Measurements from ENCODE around the gene PEX7. TPM values are rescaled to one million over a fixed set of nuclear protein-coding genes. Genes with fewer than 3 reads are reported as not detected.
"Not testable (repeated sequence)": the region's sequence is repeated elsewhere in the genome, so short reads cannot be mapped to it uniquely, and the experiment has no call there.

PEX7 gene
- total RNA-seq, 8 experiments from 2014 or later = 5.0 to 5.8 (median 5.5) TPM

DNA sequence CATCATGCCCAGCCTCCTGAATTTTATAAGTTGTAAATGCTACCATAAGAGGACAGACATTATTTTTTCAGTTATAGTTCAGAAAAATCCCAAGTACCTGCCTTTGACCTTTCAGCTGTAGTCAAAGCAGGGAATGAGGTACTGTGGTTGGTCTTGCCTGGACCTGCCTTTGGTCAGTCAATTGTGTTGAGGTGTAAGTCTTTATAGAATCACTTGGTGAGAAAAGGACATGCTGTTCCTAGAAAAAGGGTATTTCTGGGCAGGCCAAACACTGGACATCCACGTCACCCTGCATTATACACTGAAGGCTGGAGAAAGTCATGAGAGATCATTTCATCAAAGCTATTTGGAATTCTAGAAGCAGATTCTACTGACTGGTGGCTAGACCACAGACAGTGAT lies 40.3 kb downstream of the PEX7 start:
- in situ Hi-C loops (cut with MboI; ENCODE audit: low pct_unique_long_range_greater_than_20kb in 2 of 9, low sequenced_read_pairs in 9 of 9, unreplicated experiment in 9 of 9) = no loop called here
- H3K4me3 ChIP-seq = no peak overlapping the region
- WGBS, 10 experiments = 70 to 100% (median 100%) methylated on average over 1 of the region's 1 CpG; no CpG with 5 or more reads in 4 of the 10 experiments

DNA sequence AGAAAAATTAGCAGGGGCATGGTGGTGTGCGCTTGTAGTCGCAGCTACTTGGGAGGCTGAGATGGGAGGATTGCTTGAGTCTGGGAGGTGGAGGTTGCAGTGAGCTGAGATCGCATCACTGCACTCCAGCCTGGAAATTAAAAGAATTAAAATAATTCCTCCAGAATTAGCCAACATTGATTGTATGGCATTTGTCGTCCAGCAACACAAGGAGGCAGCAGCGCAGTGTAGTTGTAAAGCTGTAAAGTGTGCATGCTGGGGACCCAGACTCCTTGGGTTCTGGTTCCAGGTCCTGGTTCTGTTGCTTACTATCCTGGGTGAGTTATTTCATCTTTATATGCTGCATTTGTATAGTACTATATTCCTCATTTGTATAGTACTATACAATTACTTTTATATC lies 41.4 kb downstream of the PEX7 start:
- 90 to 100% (median 94%) methylated on average over 1 to 5 of the region's 5 CpGs; no CpG with 5 or more reads in 3 of the 10 experiments for WGBS, 10 experiments
- Histone ChIP-seq H3K27ac (no peak overlapping the region), H3K4me1 (replicated peaks in 1 of 2) (no peaks in the 10 kb centered on the region), H3K4me3 (no peak overlapping the region)
- in situ Hi-C loops (cut with MboI; ENCODE audit: low pct_unique_long_range_greater_than_20kb in 2 of 9, low sequenced_read_pairs in 9 of 9, unreplicated experiment in 9 of 9) = no loop called here
- ATAC-seq (replicated peaks in 6 of 8) = no peak

More for the DNA sequence above, 40.3 kb downstream of the PEX7 start:
- Histone ChIP-seq H3K27ac (no peak overlapping the region), H3K4me1 (replicated peaks in 1 of 2) (no peaks in the 10 kb centered on the region)
- ATAC-seq (replicated peaks in 6 of 8) = no peak

DNA sequence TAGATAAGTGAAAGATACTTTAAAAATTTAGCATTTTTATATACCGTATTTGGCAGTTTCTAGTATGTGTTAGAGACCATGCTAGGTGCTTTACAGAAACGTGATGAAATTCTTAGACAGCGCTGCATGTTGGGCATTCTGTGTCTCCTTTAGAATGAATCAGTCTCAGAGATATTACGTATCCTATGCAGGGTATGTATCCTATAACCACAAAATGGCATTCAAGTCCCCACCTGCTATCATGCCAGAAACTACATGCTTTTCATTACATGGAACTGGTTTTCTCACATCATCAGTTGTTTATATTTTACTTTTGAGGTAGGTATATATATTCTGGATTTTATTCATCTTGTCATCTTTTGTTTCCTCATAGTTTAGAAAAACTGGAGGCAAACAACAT lies 42.3 kb downstream of the PEX7 start:
- in situ Hi-C loops (cut with MboI; ENCODE audit: low pct_unique_long_range_greater_than_20kb in 2 of 9, low sequenced_read_pairs in 9 of 9, unreplicated experiment in 9 of 9) = no loop called here
- no peak overlapping the region for H3K4me3 ChIP-seq
- 84 to 100% (median 93%) methylated on average over 1 to 4 of the region's 4 CpGs; no CpG with 5 or more reads in 1 of the 10 experiments for WGBS, 10 experiments
- no peak for ATAC-seq (replicated peaks in 6 of 8)
- H3K27ac ChIP-seq = no peak overlapping the region
- no peaks in the 10 kb centered on the region for H3K4me1 ChIP-seq (replicated peaks in 1 of 2)

DNA sequence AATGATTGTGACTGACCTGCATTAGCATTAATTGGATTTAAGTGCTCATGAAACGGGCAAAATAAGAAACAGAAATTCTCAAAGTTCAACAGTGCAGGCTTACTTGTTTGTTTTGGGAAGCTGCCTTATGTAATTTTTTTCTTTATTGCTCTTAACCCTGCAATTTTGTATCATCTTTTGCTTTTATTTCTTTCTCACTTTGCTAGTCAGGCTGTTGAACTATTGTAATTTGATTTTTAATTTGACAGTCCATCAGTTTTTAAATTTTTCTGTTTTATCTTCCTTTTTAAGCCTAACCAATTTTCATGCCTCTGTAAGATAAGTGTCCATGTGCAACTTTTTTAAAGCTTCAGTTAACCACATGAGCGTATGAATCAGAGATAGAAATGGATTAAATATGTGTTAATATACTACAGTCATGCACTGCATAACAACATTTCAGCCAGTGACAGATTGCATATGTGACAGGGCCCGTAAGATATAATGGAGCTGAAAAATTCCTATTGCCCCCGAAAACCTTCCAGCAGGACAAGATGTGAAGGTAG lies 44.6 kb downstream of the PEX7 start:
- ATAC-seq (replicated peaks in 6 of 8) = no peak
- H3K4me3 ChIP-seq = no peak overlapping the region
- in situ Hi-C loops (cut with MboI; ENCODE audit: low pct_unique_long_range_greater_than_20kb in 2 of 9, low sequenced_read_pairs in 9 of 9, unreplicated experiment in 9 of 9) = no loop called here
- 48 to 100% (median 88%) methylated on average over 1 to 4 of the region's 4 CpGs for WGBS, 10 experiments
- no peaks in the 10 kb centered on the region for H3K4me1 ChIP-seq (replicated peaks in 1 of 2)
- H3K27ac ChIP-seq = no peak overlapping the region

DNA sequence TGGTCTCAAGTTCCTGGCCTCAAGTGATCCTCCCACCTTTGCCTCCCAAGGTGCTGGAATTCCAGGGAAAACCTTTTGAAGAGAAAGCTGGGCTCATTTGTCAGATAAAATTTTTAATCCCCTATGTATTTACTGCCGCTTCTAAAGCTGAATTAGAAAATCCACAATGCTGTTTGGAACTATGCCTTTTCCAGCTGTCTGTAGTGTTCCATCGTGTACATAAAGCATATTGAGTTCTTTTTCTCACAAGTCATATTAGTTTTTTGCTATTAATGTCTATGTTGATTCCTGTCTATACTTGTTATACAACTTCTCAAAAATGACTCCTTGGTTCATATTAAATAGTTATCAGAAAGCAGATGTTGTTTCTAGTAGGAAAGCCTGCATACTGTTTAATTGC lies 47.1 kb downstream of the PEX7 start:
- H3K4me3 ChIP-seq = no peak overlapping the region
- H3K4me1 ChIP-seq (replicated peaks in 1 of 2) = no peaks in the 10 kb centered on the region
- in situ Hi-C loops (cut with MboI; ENCODE audit: low pct_unique_long_range_greater_than_20kb in 2 of 9, low sequenced_read_pairs in 9 of 9, unreplicated experiment in 9 of 9) = no loop called here
- no peak overlapping the region for H3K27ac ChIP-seq
- 57 to 100% (median 91%) methylated on average over 1 to 2 of the region's 2 CpGs; no CpG with 5 or more reads in 2 of the 10 experiments for WGBS, 10 experiments
- ATAC-seq (replicated peaks in 6 of 8) = no peak

DNA sequence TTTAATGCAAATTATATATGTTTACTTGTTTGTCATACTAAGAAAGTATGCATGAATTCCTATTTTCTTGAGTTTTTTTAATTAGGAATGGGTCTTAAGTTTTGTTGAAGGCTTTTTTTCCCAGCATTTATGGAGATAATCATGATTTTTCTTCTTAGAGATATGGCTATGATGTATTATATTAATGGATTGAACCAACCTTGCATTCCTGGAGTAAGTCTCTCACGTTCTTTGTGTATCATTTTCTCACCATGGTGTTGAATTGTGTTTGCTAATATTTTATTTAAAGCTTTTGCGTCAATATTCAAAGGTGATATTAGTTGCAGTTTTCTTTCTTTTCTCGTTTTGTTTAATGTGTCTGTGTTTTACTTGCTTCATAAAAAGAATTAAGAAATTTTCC lies 51.4 kb downstream of the PEX7 start:
- Histone ChIP-seq H3K4me1 (replicated peaks in 1 of 2) (no peaks in the 10 kb centered on the region), H3K27ac (no peak overlapping the region), H3K4me3 (no peak overlapping the region)
- in situ Hi-C loops (cut with MboI; ENCODE audit: low pct_unique_long_range_greater_than_20kb in 2 of 9, low sequenced_read_pairs in 9 of 9, unreplicated experiment in 9 of 9) = no loop called here
- no peak for ATAC-seq (replicated peaks in 6 of 8)
- WGBS, 10 experiments = 68 to 100% (median 90%) methylated on average over 2 to 3 of the region's 3 CpGs

DNA sequence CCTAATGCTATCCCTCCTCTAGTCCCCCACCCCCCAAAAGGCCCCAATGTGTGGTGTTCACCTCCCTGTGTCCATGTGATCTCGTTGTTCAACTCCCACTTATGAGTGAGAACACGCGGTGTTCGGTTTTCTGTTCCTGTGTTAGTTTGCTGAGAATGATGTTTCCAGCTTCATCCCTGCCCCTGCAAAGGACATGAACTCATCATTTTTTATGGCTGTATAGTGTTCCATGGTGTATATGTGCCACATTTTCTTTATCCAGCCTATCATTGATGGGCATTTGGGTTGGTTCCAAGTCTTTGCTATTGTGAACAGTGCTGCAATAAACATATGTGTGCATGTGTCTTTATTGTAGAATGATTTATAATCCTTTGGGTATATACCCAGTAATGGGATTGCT lies 54.1 kb downstream of the PEX7 start:
- no CpG with 5 or more reads among the region's 4 CpGs for WGBS, 10 experiments
- H3K4me1 ChIP-seq (replicated peaks in 1 of 2); H3K27ac ChIP-seq; H3K4me3 ChIP-seq; in situ Hi-C loops (cut with MboI; ENCODE audit: low pct_unique_long_range_greater_than_20kb in 2 of 9, low sequenced_read_pairs in 9 of 9, unreplicated experiment in 9 of 9); ATAC-seq (replicated peaks in 6 of 8): not testable (repeated sequence)

DNA sequence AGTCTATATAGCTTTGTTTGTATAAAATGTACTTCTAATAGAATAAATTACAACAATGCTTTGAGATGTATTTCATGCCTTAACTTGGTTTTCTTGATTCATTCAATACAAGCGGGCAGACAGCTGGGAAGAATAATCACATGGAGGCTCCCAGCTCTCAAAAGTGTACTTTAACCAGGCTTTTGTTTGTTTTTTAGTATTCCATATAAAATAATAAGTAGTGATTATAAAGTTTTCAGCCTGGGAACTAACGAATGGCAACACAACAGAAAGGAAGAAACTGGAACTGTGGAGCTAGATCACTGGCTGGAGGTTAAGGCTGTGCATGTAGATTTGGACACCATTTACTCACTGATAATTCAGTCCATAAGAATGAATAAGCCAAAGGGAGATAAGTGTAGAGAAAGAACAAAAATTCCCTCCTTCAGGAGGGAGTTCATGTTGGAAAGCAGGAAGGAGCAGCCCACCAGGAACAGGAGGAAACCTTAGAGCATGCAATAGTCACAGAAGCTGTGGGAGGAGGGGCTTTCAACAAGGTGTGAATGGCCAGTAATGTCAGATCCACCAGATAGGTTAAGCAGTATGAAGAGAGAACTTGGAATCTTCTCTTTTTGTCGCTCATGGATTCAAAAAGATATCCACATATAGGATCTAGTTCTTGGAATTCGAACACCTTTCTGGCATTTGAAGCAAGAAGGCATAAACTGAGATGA lies 58.5 kb downstream of the PEX7 start:
- Histone ChIP-seq H3K4me1 (replicated peaks in 1 of 2) (no peaks in the 10 kb centered on the region), H3K27ac (no peak overlapping the region)
- 64 to 100% (median 88%) methylated on average over 1 to 4 of the region's 4 CpGs for WGBS, 10 experiments

DNA sequence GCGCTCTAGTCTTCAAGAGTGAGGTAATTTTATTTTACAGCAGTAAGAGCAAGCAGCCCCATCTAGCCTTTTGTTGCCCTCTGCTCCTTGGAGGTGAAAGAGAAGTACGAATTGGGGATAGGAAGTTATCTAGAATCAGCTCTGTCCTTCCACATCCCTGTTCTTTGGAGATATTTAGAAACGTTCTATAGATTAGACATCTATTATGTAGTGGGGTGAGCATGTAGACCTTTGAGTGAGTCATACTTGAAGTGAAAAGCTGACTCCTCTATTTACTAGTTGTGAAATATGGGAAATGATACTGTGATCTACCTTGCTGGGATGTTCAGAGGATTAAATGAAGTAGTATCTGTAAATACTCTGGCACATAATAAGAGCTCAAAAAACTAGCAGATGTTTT lies 63.7 kb downstream of the PEX7 start:
- Histone ChIP-seq H3K27ac (no peak overlapping the region), H3K4me1 (replicated peaks in 1 of 2) (no peaks in the 10 kb centered on the region), H3K4me3 (no peak overlapping the region)
- 80 to 100% (median 94%) methylated on average over 1 to 3 of the region's 3 CpGs; no CpG with 5 or more reads in 2 of the 10 experiments for WGBS, 10 experiments
- in situ Hi-C loops (cut with MboI; ENCODE audit: low pct_unique_long_range_greater_than_20kb in 2 of 9, low sequenced_read_pairs in 9 of 9, unreplicated experiment in 9 of 9) = no loop called here
- ATAC-seq (replicated peaks in 6 of 8) = no peak

More for the DNA sequence above, 58.5 kb downstream of the PEX7 start:
- in situ Hi-C loops (cut with MboI; ENCODE audit: low pct_unique_long_range_greater_than_20kb in 2 of 9, low sequenced_read_pairs in 9 of 9, unreplicated experiment in 9 of 9) = no loop called here
- no peak overlapping the region for H3K4me3 ChIP-seq
- ATAC-seq (replicated peaks in 6 of 8) = no peak

DNA sequence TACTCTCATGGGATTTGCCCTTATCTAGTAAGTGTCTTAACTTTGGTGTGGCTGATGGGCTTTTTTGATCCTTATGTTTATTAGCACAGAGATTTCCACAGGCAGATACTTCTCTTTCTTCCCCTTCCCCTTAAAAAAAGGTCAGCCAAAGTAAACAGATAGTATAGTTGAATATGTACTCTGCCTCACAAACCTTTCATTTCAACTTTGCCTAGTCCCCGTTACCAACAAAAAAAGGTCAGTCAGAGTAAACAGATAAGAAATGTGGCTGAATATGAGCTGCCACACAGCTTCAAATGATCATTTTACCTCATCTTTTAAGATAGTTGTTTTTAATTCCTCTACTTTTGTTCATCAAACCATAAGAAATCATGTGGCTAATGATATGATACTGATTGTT lies 65.6 kb downstream of the PEX7 start:
- in situ Hi-C loops (cut with MboI; ENCODE audit: low pct_unique_long_range_greater_than_20kb in 2 of 9, low sequenced_read_pairs in 9 of 9, unreplicated experiment in 9 of 9) = no loop called here
- peak in 1 of 8 experiments; percentile 18 for ATAC-seq (replicated peaks in 6 of 8)
- H3K4me1 ChIP-seq (replicated peaks in 1 of 2) = no peaks in the 10 kb centered on the region
- 0 to 100% (median 44%) methylated on average over 1 of the region's 1 CpG; no CpG with 5 or more reads in 4 of the 10 experiments for WGBS, 10 experiments
- no peak overlapping the region for H3K4me3 ChIP-seq
- H3K27ac ChIP-seq = no peak overlapping the region

DNA sequence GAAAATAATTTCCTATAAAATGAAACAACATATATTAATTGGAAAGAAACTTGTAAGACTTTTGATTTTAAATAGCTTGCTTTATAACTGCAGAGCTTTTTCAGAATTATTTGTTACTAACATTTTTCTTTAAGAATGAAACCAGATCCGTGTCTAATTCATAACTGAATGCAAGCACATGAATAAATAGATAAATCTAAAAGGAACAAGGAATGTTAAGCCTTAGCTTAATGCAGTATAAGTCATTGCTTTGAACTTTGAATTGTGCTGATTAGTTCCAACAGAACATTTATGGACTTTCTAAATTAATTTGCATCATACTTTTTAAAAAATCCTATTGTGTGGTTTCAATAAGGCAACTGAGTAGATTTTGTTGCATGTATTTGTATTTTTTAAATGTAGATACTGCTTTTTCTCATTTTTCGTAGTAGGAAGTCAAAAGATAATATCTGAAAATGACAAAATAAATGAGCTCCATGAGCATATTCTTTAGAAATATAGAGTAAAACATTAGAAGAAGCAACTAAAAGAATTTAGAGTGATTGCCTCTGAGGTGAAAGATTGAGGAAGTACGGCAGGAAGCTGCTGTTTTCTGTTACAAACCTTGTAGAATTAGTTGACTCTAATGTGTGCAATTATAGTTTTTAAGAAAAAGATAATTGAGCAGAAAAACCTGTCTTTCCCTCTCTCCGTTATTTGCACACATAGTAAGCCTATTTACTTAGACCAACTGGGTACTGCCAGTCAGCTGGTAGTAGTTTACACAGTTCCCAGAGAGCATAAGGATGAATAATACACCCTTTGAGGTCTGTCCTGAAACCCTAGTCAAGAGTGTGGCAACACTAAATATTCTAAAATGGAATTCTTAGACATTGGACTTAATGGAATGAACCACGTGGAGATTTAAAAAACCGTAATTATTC lies 67.1 kb downstream of the PEX7 start:
- WGBS, 10 experiments = 59 to 100% (median 89%) methylated on average over 4 to 6 of the region's 6 CpGs
- in situ Hi-C loops (cut with MboI; ENCODE audit: low pct_unique_long_range_greater_than_20kb in 2 of 9, low sequenced_read_pairs in 9 of 9, unreplicated experiment in 9 of 9) = no loop called here
- Histone ChIP-seq H3K27ac (no peak overlapping the region), H3K4me1 (replicated peaks in 1 of 2) (no peaks in the 10 kb centered on the region), H3K4me3 (no peak overlapping the region)
- ATAC-seq (replicated peaks in 6 of 8) = peak in 2 of 8 experiments; percentile 53 to 68

DNA sequence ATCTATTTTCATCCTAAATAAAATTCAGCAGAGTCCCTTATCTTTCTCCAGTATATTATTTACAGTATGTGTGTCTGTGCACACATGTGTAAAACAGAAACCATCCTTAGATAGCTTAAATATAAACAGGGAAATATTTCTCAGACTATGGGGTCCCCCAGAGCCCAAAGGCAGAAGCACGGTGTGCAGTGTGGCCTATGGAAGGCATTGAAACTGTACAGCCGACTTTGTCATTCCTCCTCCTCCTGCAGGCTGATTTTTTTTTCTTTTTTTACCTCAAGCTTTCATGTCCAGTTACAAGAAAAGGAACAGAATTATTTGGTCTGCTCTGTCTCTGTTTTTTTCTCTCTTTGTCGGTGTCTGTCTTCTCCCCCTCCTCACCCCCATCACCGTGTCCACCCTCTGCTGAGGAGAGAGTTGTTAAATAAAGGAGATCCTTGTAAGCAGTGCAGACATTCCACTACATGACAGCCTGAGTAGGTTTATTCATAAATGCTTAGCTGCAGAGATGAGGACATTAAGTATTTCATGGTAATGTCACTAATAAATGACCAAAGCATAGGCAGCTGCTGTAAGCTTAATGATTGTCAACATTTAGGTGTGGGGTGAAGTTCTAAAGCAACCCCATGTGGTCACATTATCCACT lies 67.9 kb downstream of the PEX7 start:
- Histone ChIP-seq H3K27ac (no peak overlapping the region), H3K4me3 (no peak overlapping the region), H3K4me1 (replicated peaks in 1 of 2) (no peaks in the 10 kb centered on the region)
- ATAC-seq (replicated peaks in 6 of 8) = peak in 2 of 8 experiments; percentile 34 to 76
- WGBS, 10 experiments = 48 to 100% (median 78%) methylated on average over 2 to 4 of the region's 4 CpGs
- in situ Hi-C loops (cut with MboI; ENCODE audit: low pct_unique_long_range_greater_than_20kb in 2 of 9, low sequenced_read_pairs in 9 of 9, unreplicated experiment in 9 of 9) = no loop called here

DNA sequence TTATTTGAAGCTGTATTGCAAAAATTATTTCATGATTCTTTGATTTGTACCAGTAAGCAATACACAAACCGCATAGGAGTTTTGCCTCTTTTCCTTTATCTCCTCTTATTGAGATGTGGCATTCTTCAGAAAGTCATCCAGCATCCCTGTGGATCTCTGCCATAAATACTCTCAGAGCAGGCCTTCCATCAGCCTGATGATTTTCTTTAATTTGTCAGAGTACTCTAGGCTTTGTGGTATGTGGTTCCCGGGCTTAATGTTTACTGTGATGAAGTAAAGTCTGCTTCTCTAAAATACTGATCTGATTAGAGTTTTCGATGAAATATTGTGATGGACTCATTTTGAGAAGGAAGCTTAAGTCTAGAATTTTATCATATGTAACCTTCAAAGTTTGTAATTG lies 68.6 kb downstream of the PEX7 start:
- no peak overlapping the region for H3K4me3 ChIP-seq
- no peak overlapping the region for H3K27ac ChIP-seq
- in situ Hi-C loops (cut with MboI; ENCODE audit: low pct_unique_long_range_greater_than_20kb in 2 of 9, low sequenced_read_pairs in 9 of 9, unreplicated experiment in 9 of 9) = no loop called here
- H3K4me1 ChIP-seq (replicated peaks in 1 of 2) = no peaks in the 10 kb centered on the region
- no peak for ATAC-seq (replicated peaks in 6 of 8)
- WGBS, 10 experiments = 78 to 100% (median 94%) methylated on average over 2 to 3 of the region's 3 CpGs
